ENCODE data around the gene SLC35G6.

The SLC35G6 gene

GRCh38 chr17:7493941-7494340 is 12.7 kb downstream of the SLC35G6 start:
- TF ChIP-seq CTCF (IDR thresholded peaks at IDR 0.05; ENCODE audit: poor library complexity, severe bottlenecking), result no peak
- Histone ChIP-seq H3K4me3 (ENCODE audit: severe bottlenecking) (no peak overlapping the region), H3K36me3 (ENCODE audit: low read depth) (peaks cover 57% of the 10 kb centered on the region), H3K4me1 (ENCODE audit: insufficient read depth, poor library complexity, severe bottlenecking) (no peaks in the 10 kb centered on the region), H3K27ac (ENCODE audit: poor library complexity, severe bottlenecking) (no peak overlapping the region), H3K27me3 (ENCODE audit: insufficient read depth, poor library complexity, severe bottlenecking) (no peaks in the 10 kb centered on the region), H3K9me3 (ENCODE audit: severe bottlenecking) (no peaks in the 10 kb centered on the region)
- DNase-seq (ENCODE audit: low spot score) (no peak), ATAC-seq (ENCODE audit: low read depth) (no peak)

GRCh38 chr17:7495906-7496434 is 14.7 kb downstream of the SLC35G6 start:
- peaks cover 65% of the 10 kb centered on the region for H3K36me3 ChIP-seq (ENCODE audit: low read depth)
- ATAC-seq (ENCODE audit: low read depth) (no peak), DNase-seq (ENCODE audit: low spot score) (no peak)
- no peaks in the 10 kb centered on the region for H3K4me1 ChIP-seq (ENCODE audit: insufficient read depth, poor library complexity, severe bottlenecking)
- no peaks in the 10 kb centered on the region for H3K27me3 ChIP-seq (ENCODE audit: insufficient read depth, poor library complexity, severe bottlenecking)
- no peak overlapping the region for H3K27ac ChIP-seq (ENCODE audit: poor library complexity, severe bottlenecking)
- H3K9me3 ChIP-seq (ENCODE audit: severe bottlenecking), result no peaks in the 10 kb centered on the region
- H3K4me3 ChIP-seq (ENCODE audit: severe bottlenecking), result no peak overlapping the region
- TF ChIP-seq CTCF (IDR thresholded peaks at IDR 0.05; ENCODE audit: poor library complexity, severe bottlenecking), result no peak

GRCh38 chr17:7496470-7497183 is 15.4 kb downstream of the SLC35G6 start:
- DNase-seq (ENCODE audit: low spot score), result no peak
- no peaks in the 10 kb centered on the region for H3K4me1 ChIP-seq (ENCODE audit: insufficient read depth, poor library complexity, severe bottlenecking)
- no peak overlapping the region for H3K4me3 ChIP-seq (ENCODE audit: severe bottlenecking)
- H3K27me3 ChIP-seq (ENCODE audit: insufficient read depth, poor library complexity, severe bottlenecking), result no peaks in the 10 kb centered on the region
- 0 out of 3 replicates have a peak, but pooled peaks have one; percentile 15 for ATAC-seq (ENCODE audit: low read depth)
- no peak for TF ChIP-seq CTCF (IDR thresholded peaks at IDR 0.05; ENCODE audit: poor library complexity, severe bottlenecking)
- peaks cover 65% of the 10 kb centered on the region for H3K36me3 ChIP-seq (ENCODE audit: low read depth)
- H3K27ac ChIP-seq (ENCODE audit: poor library complexity, severe bottlenecking), result no peak overlapping the region
- no peaks in the 10 kb centered on the region for H3K9me3 ChIP-seq (ENCODE audit: severe bottlenecking)

- ATAC-seq (ENCODE audit: low read depth) (no peak), DNase-seq (ENCODE audit: low spot score) (no peak)
- Histone ChIP-seq H3K9me3 (ENCODE audit: severe bottlenecking) (no peaks in the 10 kb centered on the region), H3K27me3 (ENCODE audit: insufficient read depth, poor library complexity, severe bottlenecking) (no peaks in the 10 kb centered on the region), H3K4me3 (ENCODE audit: severe bottlenecking) (no peak overlapping the region), H3K4me1 (ENCODE audit: insufficient read depth, poor library complexity, severe bottlenecking) (no peaks in the 10 kb centered on the region), H3K27ac (ENCODE audit: poor library complexity, severe bottlenecking) (no peak overlapping the region), H3K36me3 (ENCODE audit: low read depth) (peaks cover 71% of the 10 kb centered on the region)
- TF ChIP-seq CTCF (IDR thresholded peaks at IDR 0.05; ENCODE audit: poor library complexity, severe bottlenecking), result no peak
These were observed 16.0 kb downstream of the SLC35G6 start for GRCh38 chr17:7497228-7497627.

GRCh38 chr17:7497636-7498035 is 16.4 kb downstream of the SLC35G6 start:
- no peak overlapping the region for H3K4me3 ChIP-seq (ENCODE audit: severe bottlenecking)
- ATAC-seq (ENCODE audit: low read depth), result no peak
- no peaks in the 10 kb centered on the region for H3K4me1 ChIP-seq (ENCODE audit: insufficient read depth, poor library complexity, severe bottlenecking)
- H3K27ac ChIP-seq (ENCODE audit: poor library complexity, severe bottlenecking), result no peak overlapping the region
- TF ChIP-seq CTCF (IDR thresholded peaks at IDR 0.05; ENCODE audit: poor library complexity, severe bottlenecking), result no peak
- peaks cover 75% of the 10 kb centered on the region for H3K36me3 ChIP-seq (ENCODE audit: low read depth)
- no peak for DNase-seq (ENCODE audit: low spot score)
- H3K9me3 ChIP-seq (ENCODE audit: severe bottlenecking), result no peaks in the 10 kb centered on the region
- no peaks in the 10 kb centered on the region for H3K27me3 ChIP-seq (ENCODE audit: insufficient read depth, poor library complexity, severe bottlenecking)
